Stimulated activated CD8-positive, alpha-beta memory T cell treated with anti-CD3 and anti-CD28 coated beads, Interleukin-7, amount 100 ng/mL, for 48 hours (primary cell): ENCODE measurements around the gene APBA2.

ENCODE experiments used
- DNase-seq, 2 donors: peaks; one replicate each; pipeline ENCODE4 v3.0.0-alpha.2; 2020; ENCODE audit warnings: low read depth in 1 of 2; ENCODE audit errors: extremely low read depth in 1 of 2

Gene APBA2

DNA sequence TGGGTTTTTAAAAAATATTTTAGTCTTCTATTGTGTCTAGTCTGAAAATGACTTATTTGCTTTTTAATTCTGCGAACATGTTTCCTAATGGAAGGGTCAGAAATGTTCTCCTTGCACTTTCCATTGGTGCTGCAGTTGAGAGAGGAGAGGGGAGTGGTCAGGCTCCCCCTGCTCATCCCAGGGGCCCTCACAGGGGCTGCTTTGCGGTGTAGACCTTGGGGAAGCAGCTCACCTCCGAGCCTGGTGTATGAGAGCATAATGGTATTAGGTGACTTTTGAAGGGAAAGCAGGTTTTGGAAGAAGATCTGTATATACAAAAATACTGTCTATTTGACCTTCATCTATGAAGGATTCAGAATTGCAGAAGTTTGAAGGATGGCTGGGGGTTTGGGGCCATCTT lies 28.3 kb downstream of the APBA2 start:
- no peak for DNase-seq

DNA sequence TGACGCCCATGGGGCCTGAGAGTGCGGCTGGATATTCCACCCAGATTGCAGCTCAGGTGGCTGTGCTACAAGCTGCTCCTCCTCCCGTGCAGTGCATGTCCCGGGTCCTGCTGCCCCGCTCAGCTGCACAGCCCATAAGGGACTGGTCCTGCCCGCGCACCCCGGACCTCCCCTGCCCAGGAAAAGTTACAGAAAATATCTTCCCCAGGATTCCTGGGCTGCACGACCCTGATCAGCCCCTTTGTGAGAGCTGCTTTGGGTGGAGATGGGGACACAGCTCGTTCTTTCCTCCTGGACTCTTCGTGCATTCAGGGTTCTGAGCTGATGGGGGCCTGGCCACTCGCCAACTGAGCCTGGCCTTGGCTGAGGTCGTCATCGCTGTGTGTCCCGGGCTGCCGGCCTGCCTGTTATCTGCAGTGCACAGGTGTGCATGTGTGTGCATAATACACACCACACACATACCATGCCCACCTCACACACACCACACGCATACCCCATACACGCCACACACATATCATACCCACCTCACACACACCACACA lies 28.8 kb downstream of the APBA2 start:
- no peak for DNase-seq

DNA sequence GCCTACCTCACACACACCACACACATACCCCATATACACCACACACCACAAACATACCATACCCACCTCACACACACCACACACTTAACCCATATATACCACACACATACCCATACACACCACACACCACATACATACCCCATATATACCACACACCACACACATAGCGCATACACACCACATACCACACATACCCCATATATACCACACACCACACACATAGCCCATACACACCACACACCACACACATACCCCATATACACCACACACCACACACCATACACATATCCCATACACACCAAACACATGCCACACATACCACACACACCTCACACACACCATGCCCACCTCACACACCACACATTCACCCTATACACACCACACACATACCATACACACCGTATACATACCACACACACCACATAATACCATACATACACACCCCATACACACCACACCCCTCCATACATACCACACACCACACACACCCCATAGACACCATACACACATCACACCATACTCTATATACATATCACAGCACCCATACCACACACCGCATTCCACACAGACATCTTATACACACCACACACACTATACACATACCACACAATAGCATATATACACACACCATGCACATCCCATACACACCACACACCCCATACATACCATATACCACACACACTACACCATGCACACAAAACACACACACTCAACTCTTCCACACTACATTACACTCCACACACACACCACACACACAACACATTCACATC lies 29.5 kb downstream of the APBA2 start:
- no peak for DNase-seq

DNA sequence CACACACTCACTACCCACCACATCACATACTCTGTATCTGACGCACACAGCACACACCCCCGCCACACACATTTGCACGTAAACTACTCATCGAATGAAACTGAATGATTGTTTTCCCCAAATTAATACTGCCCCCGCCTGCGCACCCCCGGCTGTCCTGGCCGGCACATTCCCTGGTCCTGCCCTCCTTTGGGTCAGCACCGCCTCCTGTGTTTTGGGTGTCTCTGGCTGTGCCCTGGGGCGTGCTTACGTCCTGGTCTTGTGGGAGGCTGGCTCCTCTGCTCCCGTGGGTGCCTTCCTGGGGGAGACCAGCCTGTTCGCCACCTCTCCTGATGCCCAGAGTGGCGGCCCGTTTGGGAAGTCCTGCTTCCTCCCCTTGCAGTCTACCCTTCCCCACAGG lies 30.2 kb downstream of the APBA2 start:
- DNase-seq, result no peak

DNA sequence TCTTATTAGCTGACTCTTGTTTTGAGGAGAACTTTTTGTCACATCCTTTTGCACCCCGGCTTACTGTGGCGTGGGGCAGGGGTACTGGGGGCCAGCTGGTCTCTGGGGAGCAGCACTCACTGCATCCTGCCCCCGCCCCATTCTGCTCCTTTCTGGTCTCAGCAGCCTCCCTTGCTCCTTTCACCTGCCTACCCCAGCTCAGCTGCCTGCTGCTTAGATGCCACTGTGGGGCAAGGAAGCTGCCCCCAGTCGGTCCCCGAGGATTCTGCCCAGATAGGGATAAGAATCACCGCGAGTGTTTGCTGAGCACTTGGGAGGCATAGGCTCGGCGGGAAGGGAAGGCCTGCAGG lies 32.0 kb downstream of the APBA2 start:
- DNase-seq, result no peak

DNA sequence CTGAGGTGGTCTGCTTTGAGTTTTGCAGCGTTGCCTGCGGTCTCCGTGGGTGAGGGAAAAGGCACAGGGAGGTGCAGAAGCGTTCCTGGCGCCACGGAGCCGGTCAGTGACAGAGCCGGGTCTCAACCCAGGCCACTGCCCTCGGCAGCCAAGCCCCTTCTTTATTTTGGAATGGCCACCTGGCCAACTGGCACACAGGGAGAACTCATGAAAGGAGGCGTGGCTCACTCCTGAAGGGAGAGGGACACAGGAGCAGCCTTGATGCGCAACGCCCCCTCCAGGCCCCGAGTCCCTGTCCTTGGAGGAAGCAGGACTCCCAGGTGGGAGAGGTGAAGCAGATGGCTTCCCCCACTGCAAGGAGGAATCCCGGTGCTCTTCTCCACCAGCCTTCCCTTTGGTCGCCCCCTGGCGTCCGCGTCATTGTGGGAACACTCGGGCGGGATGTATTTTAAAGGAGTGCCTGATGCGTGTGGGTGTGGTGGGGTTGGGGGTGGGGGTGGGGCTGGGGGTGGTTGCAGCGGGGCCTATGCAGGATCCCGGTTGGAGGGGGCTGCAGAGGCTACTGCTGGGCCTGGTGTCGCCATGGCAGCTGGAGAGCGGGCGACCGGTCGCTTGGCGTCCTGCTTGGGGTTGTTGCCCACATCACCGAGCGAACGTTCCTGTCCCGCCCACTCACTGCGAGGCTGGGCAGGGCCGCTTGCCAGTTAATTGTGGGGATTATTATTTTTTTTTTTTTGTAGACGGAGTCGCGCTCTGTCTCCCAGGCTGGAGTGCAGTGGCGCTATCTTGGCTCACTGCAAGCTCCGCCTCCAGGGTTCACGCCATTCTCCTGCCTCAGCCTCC lies 32.6 kb downstream of the APBA2 start:
- no peak for DNase-seq

DNA sequence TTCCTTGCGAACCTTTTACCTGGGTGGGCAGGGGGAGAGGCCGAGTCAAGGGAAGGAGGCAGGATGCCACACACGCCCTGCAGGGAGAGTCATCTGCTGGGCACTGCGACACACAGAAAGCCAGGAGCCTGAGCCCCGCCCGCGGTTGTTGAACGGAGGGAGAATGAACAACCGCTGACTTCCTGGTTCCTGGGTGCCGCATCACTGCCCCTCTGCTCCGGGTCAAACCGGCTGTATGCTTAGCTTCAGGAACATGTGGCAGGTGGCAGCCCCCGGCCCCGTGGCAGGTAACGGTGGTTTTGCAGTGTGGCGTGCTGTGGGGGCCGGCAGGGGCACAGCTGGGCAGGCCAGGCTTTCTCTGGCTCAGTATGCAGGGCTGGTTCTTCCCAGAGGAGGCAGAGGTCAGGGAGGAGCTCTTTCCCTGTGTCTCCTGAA lies 33.4 kb downstream of the APBA2 start:
- DNase-seq, result peak; percentile 17 to 20

DNA sequence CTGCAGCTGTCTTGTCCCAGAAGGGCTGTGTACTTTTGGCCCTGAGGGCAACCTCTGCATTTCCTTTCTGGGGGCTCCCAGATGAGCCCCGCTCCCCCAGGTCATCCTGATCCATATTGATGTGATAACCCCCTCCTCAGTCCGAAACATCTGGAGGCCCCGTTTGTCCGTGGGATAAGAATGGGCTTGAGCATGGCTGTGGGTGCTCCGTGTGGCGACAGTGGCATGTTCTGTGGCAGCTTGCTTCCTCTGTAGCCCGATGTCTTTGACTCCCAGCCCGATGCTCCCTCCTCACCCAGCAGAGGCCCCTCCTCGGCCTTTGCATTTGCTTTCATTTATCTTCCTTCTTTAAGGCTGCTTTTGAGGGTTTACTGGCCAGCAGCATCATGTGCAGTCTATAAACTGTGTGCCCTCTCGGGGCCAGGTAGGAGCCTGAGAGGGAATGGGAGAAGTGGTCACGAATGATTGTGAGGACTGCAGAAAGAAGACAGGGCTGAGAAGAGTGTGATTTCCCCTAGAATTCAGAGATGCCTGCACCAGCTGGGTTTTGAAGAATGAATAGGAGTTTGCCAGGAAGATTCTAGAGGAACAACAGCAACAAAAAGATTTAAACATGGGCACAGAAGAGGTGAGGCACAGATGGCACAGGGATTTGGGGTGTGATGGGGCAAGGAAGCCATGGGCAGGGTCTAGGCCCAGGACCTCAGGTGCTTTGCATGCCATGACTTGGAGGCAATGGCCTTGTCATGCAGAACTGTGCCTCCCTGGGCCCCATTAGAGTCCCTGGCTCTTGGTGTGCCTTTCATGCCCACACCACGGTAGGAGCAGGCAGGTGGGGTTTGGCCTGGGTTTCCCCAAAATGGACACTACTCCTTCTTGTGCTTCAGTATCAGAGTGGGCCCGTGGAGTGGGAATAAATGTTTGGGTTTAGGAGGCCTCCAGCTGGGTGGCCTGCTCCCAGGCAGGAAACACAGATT lies 34.2 kb downstream of the APBA2 start:
- DNase-seq, result no peak

DNA sequence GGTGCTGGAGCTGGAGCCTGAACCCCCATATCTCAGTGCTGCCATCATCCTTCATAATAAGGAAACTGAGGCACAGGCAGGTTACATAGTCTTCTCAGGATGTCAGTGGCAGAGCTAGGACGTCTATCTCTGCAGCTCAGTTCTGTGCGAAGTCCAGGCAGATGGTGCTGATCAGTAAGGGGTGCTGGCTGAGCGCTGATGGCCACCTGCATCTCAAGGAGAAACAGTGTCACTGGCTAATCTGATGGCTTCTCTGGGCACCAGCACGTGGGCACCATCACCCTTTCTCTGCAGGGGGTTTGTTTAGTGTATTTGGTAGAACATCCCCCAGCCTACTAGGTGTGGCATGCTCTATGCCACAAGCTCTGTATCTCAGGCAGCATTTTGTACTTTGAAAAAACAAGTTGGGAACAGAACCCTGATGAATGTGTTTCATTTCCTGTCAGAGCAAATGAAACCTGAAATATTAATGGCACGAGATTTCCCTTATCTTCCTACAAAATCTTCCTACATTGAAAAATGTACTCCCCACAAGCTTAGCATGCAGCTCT lies 35.1 kb downstream of the APBA2 start:
- no peak for DNase-seq

DNA sequence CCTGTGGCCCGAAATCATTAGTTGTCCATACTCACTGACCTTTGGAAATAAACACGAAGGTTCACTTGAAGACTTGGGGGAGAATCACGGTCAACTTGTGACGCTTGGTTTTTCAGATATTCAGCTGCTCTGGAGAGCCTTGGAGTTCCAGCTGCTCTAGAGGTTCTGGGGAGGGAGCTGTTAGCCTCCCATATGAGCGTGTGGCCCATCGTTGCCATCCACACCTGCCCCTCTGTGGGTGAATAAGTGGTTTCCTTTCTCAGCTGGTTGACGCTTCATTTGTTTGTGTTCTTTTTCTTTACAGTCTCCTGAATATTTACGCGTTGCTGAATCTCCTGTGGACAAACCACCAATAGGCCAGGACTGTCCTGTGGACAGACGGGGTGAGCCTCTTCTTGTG lies 35.6 kb downstream of the APBA2 start:
- DNase-seq, result no peak

DNA sequence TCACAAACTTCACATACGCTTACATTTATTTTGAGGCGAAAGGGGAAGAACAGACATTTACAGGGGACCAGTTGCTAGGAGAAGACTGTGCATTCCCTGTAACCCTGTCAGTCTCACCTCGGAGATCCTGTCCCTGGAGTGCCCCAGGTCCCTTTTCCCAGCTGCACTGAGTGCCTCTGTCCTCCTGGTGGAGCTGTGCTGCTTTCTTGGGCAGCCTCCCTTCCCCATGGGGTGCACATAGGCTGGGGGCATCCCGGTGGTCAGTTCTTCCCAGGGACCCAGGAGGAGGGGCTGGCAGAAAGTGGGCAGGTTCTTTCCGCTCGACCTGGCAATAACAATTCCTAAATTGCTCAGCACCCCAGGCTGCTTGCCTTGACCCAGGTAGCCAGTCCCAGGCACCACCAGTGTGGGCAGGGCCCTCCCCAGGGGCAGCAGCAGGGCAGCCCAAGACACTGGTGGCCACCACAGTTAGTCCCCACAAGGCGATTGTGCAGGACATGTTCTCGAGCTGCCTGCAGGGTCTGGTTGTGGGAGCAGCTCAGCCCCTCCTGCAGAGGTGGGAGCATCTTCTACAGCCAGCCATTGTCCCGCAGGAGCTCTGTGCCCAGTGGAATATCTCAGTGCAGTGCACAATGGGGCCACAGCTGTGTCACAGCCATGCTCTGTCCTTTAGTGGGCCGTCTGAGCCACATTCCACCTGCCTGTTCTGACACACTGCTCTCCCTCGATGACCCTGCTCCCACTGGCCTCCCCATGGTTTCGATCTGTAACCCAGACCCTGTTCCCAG lies 36.3 kb downstream of the APBA2 start:
- no peak for DNase-seq

DNA sequence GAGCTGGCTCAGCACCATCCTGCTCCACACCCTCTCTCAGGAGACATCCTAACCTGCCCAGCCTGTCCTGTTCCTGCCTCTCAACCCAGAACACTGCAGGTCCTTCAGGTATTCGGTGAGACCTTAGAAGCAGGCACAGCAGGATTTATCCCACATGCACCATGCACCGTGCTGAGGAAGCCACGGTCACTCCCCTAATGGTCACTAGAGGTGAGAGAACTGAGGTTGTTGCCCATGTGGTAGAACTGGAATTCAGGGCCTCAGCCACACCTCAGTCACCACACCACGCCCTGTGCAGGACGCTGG lies 36.9 kb downstream of the APBA2 start:
- DNase-seq, result no peak

DNA sequence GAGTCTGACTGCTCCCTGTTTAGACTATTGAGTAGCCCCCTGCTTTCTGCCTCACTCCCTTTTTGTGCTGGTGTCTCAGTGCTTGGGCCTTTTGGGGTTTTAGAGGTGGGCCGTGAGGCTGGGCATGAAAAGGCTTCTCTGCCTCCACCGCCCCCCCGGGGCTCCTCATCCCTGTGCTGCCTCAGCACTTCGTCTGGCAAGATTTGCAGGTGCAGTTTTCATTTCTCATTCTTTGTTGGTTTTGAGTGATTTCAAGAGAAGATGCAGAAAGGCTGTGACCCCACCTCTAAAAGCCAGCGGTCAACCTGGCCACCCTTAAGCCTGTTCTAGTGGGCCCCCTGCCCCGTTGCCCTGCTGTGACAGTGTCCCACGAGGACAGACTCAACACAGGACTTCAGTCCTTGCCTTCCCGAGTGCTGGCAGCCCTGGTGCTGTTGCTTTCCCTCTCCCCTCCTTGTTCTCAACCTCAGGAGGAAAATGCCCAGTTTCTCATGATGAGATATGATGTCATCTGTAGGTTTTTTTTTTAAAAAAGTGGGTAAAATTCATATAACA lies 38.0 kb downstream of the APBA2 start:
- DNase-seq, result no peak

DNA sequence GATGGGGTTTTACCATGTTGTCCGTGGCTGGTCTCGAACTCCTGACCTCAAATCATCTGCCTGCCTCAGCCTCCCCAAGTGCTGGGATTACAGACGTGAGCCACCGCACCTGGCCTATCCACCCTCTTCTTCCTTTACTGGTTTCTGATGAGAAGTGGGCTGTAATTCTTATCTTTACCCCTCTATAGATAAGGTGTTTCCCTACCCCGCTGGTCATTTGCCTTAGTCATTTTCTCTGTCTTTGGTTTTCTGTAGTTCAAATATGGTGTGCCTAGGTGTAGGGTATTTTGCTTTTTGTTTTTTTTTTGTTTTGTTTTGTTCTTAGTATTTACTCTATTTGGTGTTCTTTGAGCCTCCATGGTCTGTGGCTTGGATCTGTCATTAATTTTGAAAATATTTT lies 41.3 kb downstream of the APBA2 start:
- no peak for DNase-seq

DNA sequence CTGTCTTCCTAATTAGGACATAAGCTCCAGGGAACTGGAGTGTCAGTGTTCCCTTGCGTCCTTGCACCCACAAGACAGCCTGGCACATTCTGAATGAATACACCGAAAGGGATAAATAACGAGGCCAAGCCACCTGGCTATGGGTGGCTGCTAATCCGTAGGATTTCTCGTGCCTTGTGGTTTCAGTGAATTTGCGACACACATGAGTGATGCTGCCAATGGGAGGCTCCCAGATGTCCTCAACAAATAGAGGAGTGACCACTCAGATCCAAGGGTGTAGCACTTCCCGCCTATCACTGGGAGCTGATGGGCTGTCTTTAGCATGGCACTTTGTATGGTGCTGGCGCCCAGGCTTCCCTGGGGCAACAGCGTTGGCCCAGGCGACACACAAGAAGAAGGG lies 43.4 kb downstream of the APBA2 start:
- no peak for DNase-seq

DNA sequence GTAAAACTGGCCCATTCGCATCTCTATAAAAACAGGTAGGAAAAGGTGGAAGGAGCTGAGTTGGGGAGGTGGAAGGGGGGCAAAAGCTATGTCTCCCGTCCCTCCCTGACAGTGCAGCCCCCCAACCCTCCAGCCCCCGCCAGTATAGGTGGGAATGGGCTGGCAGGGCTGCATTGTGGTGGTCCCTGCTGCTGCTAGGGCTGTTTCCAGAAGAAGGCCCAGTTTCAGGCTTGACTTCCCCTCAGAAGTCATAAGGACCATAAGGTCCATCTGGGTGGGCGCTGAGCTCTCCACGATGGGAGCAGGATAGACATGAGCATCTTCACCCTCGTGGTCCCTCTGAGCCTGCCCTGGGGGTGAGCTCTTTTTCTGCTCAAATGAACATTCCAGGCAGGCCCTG lies 44.2 kb downstream of the APBA2 start:
- DNase-seq, result no peak

DNA sequence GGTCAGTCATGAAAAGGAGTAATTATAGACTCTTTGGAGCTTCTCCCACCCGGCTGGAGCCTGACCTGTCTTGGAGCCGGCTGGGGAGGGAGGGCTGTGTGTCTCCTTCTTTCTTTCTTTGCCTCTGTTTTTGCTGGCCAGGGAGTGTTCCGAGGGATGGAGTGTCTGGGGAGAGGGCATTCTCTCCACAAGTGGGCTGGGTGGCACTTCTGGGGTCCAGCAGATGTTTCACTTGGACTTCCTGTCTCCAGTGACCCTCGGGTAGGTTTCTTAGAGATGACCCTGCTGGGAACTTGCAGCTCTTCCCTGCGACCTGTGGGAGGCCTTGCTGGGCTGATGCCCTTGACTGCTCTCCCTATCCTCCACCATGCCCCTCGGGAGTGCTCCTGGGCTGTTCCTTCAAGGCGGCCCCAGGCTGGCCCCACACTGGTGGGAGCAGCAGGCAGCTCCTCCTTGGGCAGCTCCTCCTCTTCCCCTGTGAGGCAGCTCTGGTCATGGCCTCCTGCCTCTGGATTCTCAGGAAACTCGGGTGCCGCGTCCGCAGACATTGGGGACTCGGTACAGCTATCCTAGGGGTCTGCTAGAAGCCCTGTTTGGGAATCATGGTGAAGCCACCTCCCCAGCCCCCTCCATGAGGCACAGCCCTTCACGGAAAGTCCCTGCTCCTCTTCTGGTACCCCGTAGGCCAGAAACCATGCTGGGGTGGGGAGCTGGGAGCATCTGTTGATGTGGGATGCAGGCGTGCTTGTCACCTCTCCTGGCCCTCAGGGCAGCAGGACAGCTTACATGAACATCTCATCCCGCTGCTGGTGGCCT lies 44.9 kb downstream of the APBA2 start:
- no peak for DNase-seq

DNA sequence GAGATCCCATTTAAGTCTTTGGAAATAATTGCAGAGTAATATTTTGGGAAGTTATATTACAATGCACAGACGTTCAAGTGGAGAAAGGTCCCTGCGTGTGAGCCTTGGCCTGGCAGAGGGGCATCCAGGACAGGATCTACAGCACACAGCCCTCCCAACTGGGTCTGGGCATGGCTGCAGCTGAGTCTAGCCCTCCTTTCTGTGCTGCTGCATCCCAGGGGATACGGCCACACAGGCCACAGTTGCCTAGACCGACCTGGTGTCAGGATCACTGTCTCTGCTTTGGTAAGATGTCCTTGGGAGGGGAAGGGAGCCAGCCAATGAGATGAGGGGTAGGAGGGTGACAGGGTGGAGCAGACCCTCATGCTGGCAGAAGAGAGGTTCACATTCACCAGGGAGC lies 46.1 kb downstream of the APBA2 start:
- DNase-seq, result no peak

DNA sequence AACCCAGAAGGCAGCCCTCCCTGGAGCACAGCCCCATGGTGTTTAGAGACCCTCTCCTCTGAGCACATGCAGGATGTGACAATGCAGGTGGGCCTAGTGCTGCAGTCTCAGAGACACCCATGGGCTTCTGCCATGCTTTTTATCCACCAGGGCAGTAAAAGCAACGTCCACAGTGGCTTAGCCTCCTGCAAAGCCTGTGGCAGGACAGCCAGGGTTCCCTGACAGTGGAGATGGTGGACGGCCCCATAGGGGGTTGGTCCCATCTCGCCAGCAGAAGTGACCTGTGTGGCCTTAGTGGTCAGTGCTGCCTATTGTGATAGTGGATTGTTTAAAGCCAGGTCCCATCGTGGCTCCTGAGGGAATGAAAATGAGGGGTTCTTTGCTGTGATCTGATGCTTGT lies 46.6 kb downstream of the APBA2 start:
- DNase-seq, result no peak
